DMS53 treated with DMSO at 0.1 percent for 48 hours (cell line): ENCODE data around the gene CRYL1.

ENCODE experiments used
- DNase-seq: peaks from one replicate; lab custom pipeline; 2025; ENCODE audit not compliant: unreplicated experiment; lab: John Stamatoyannopoulos, UW

CRYL1 gene

DNA sequence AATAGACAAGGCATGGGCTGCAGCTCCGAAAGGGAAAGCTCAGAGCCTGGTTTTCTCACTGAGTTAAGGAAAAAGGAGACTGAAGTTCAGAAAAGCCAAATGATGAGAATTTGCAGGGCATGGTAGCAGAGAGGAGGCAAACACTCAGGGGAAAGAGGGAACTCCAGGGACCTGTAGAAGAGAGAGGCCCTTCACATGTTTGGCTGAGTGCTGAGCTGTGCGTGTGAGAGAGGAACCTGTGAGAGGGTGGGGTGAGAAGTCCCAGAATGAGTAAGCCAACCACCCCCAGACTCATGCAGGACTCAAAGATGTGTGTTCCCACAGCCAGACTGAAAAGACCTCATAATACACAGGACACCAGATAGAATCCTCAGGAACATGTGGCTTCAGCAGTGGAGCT lies 2.8 kb upstream of the CRYL1 start:
- DNase-seq, result no peak

DNA sequence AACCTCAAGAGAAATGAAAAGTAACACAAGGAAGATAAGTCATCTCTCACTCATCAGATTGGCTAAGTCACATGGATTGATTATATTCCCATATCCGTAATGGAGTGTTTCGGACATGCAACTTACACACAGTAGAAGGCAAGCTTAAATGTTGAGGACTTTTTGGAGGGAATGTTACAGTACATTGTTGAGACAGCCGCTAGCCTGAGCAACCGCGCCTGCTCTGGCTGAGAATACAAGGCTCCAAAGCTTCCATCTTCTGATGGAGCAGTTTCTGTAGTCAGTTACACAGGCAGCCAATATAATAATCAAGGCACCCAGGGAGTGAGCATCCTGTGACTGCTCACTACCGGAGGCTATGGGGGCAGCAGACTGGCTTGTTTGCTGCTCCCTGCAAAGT lies 1.0 kb upstream of the CRYL1 start:
- peak; percentile 65 for DNase-seq

DNA sequence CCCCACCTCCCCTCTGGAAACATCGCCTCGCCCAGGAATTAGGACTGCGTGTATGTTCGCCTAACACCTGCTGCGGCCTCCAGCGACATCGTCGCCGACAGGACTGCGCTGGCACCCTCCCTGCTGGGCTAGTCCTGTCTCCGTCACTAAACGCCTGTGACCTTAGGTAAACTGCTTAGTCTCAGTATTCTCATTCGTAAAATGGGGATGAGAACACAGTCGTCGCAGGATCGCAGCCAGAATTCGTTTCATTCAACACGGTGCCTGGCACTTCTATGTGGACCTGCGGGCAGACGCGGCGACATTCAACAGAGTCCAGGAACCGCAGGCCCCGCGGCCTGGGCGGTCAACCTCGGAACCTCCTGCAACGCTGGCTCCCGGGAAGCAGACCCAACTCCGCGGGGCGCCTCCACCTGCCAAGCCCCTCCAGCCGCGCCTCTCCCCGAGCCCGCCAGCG lies 485 bp downstream of the CRYL1 start:
- DNase-seq, result peak; percentile 25

DNA sequence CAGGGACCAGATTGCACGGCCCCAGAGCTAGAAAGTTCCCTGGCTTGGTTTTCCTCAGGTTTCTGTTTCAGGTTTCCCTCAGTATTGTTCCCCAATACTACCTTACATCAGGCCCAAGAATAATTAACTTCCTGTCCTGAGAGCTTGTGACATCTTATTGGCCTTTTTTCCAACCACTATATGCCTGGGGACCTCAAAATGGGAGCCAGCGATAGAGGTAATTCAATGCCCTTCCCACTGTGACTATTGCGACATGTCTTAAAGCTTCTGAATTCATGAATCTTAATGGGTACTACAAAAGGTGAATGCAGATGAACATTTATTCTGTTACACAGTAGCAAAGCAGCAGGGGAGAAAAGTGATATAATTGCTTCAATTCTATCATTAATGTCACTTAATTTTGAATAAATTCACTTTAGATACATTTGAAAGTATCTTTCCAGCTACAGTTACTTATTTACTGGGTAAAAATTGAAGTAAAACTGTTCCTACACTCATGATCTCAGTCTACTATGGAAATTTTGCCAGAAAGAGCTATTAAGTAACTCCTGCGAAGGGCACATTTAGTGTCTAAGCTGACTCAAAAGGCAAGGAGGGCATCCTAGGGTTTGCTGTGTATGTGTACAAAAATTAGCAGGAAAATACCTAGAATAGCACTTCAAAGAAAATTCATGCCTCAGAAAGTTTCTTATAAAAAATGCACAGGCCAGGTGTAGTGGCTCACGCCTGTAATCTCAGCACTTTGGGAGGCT lies 4.1 kb downstream of the CRYL1 start:
- DNase-seq, result no peak

DNA sequence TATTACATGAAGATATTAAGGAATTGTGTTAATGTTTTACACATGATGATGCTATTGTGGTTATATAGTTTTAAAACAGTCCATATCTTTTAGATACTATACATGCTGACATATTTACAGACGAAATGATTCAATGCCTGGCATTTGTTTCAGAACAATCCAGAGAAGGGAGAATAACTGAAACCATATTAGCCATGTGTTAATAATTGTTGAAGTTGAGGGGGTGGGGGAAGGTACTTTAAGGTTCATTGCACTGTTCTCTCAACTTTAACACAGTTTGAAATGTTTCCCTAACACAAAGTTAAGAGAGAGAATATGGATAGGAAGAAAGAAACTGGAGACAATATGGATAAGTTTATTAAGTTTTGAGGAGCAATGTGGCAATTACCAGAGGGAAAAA lies 5.8 kb downstream of the CRYL1 start:
- DNase-seq, result no peak

DNA sequence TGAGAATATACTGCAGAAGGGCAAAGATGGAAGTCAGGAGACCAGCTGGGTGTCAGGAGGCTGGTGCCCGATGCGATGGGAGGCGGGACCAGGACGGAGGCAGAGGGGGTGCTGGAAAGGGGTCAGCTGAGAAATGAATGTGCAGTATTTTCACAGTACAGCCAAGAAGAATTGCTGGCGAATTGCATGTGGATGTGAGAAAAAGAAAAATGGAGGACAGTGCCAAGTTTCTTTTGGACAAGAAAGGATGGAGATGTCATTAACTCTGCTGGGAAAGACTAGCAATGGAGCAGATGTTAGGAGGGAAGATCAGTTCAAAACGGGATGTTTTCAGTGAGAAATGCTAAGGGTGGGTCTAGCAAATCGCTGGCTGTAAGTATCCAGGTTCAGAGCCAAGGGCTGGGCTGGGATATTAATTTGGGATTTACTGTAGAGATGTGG lies 7.0 kb downstream of the CRYL1 start:
- DNase-seq, result no peak

DNA sequence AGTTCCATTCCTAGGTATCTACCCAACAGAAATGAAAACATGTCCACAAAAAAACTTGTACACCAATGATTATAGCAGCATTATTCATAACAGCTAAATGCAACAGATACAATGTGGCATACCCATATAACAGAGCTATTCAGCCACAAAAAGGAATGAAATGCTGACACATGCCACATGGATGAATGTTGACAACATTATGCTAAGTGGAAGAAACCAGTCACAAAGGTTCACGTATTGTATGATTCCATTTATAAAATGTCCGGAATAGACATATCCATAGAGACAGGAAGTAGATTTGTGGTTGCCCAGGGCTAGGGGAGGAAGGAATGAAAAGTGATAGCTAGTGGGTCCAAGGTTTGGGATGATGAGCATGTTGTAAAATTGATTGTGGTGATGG lies 10.8 kb downstream of the CRYL1 start:
- DNase-seq, result no peak

DNA sequence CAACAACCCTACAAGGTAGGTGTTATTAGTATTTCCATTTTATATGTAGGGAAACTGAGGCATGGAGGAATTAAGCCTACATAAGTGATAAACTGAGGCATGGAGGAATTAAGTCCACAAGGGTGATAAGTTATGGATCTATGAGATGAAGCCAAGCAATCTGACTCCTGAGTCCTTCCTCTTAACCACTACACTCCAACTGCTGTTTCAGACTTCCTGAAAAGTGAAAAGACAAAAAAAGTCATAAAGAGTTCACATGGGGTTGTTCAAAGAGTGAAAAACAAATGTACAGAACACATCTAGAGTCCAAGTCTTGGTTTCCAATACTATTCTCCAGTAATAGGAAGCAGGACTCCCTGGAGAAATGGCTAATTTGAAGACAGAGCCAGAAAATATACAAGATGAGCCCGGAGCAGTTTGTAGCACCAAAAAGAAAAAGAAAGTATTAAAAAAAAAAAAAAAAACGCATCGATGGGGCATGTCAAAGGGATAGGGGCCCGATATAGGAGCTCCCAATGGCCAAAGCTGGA lies 12.1 kb downstream of the CRYL1 start:
- no peak for DNase-seq

DNA sequence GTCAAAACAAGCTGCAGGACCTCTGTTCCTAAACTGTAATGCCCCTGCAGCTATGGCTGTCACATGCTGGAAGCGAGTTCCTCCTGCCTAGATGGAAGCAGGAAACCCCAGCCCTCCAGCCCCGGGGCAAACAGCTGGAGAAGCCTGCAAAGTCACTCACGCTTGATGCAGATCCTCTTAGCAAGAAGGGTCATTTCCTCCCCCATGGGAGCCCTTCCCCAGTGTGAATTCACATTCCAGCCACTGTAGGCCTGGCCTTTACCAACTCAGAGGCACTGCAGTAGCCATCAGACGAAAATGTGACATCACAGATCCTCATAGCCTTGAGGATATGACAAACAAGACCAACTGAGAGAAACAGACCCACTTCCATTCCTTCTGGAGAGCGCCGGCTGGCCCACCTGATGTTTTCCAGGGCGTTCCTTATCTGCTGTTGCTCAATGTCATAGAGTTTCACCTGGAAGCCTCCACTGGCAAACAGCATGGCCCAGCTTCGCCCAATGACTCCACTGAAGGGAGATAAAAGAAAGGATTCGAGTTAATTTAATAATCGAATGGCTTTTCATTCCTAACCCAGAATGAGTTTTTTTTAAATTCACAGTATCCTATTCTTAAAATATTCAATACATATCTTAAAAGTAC lies 13.5 kb downstream of the CRYL1 start:
- DNase-seq, result no peak

DNA sequence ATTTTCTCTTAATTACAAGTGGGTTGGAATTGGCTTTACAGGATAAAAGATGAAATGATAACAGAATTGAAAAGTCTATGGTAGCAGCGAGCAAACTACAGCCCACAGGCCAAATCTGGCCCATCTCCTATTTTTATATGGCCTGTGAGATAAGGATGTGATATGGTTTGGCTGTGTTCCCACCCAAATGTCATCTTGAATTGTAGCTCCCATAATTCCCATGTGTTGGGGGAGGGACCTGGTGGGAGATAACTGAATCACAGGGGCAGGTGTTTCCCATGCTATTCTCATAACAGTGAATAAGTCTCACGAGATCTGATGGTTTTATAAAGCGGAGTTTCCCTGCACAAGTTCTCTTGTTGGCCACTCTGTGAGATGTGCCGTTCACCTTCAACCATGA lies 19.0 kb downstream of the CRYL1 start:
- DNase-seq, result no peak

DNA sequence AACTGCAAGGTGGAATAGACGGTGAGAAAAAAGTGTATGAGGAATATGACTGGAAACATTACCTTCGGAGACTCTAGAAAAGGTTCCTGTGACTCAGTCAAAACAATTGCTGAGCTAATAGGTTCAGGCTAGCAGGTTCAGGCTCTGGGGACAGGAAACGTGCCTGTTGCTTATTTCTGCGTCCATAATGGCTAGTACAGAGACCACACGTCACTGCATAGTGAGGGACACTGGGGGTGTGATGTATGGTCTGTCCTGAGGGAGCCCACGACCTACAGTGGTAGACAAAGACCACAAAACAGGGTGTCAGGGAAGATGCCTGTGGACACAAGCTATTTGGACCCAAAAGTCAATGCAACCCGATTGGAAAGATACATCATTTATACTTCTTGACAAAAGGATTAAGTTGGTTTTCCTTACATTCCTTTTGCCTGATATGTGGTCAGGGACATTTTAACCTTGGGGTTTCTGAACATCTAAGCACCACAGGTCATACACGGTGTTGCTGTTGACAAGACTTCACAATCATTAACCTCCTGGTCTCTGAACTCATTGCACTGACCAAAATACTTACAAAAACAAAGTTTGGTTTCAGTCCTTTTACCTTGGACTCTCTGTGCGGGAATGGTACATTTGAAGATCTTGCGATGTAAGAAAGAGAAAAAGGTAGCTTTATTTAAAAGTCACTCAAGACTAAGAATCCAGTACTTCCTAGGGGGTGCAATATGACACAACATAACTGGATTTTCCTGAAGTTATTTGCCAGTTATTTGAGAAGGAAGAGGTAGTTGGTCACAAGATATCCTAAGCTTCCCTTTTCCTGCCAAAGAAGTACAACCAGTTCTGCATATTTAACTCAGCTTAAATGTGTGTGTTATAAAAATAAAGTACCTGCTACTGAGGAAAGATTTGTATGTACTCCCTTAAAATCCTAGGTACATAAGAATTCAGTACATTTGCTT lies 20.0 kb downstream of the CRYL1 start:
- no peak for DNase-seq

DNA sequence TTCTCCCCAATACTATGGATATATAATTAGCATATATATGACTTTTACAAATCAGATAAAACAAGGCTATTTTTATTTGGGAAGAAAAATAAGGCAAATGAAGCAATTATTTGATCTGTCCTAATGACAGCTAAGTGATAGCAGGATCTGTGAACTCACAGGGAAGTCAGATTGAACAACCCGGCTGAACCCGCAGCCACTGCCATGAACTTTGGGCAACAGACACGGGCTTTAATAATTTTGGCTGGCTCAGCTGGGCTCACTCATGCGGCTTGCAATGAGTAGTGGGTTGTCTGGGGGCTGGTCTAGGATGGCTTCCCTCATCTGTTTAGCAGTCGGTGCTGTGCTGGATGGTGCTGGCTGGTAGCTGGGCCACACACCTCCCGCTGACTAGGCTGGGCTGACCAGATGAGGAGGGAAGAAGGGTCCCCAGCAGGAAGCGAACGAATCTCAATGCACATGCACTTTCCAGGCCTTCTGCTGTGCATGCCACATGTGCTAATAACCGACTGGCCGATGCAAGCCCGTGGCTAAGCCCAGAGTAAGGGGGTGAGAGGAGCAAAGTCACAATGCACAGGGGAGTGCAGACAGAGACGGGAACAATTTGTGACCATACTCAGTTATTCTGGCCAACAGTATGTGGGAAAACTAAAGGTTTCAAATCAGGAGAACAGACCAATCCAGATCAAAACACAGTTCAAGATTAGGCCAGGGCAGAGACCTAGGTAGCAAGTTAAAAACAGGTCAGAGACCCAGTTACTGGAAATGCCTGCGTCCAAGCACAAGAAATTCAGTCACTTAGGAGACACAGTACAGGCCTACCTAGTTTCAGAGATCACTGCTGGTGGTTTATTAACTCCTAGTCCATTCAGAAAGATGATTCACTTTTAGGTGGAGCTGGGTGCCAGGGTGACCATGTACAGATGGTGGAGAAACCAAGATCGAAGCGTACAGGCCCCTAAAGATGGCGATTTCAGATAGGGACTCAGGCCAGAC lies 22.3 kb downstream of the CRYL1 start:
- no peak for DNase-seq

DNA sequence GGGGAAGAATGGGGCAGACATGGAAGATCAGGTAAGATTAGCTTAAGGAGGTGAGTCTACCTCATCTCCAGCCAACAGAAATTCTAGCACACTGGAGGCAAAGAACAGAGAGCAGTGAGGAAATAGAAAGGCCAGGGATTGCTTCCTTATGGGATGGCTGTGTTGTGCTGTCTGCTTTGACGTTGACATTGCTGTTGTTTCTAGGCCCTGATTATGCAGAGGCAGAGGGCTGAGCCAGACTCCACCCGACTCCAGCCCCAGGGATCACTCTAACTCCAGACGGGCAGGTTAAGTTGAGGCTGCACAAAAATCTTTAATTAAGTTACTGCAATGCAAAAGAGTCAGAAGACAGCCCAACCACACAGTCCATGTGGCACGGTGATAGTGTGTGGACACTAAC lies 24.1 kb downstream of the CRYL1 start:
- DNase-seq, result no peak

DNA sequence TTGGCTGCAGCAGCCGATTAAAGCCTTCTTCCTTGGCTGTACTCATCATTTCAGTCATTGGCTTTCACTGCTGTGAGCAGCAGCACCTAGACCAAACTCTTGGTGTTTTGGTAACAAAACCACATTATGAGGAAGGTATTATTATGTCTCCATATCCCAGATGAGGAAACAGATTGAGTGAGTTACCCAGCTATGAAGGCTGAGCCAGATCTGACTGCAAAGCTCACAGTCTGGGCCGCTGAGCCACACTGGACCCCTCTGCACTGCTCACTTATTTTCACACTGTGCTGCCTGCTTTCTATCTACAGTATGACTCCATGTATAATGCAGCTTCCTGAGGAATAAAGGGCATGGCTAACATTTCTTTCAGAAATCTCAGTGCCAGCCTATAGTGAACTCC lies 24.5 kb downstream of the CRYL1 start:
- no peak for DNase-seq

DNA sequence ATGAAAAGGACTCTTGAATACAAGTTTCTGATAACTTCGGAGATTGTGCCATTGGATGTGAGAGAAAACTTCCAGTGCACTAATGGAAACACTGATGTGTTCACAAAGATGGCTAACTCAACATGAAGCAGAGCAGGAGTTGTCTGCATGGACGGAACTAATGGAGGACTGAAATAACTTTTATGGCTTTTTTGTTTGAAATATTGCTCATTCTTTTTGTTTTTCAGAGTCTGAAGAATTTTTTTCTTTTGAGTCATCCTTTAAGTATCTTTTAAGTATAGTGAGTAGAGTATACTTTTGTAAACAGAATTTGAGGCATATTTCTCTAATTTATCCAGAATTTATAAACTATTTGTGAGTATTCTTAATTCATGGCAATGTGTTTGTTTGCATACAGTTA lies 25.7 kb downstream of the CRYL1 start:
- no peak for DNase-seq

DNA sequence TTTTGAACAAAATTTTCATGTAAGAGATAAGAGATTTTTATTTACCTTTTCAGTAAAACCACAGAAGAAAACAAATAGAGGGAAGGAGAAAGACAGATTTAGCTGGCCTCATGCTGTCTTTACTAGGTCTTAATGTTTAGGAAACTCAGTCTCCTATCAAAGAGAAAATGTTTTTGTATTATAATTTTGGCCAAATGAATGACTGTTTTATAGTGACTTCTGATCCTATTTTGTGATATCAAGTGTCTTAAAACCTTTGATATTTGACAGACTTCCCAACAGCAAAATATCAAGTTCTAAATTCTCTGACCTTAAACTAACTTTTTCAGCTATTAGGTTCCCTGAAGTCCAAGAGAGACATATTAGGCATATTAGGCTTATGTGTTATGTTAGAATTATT lies 27.0 kb downstream of the CRYL1 start:
- no peak for DNase-seq

DNA sequence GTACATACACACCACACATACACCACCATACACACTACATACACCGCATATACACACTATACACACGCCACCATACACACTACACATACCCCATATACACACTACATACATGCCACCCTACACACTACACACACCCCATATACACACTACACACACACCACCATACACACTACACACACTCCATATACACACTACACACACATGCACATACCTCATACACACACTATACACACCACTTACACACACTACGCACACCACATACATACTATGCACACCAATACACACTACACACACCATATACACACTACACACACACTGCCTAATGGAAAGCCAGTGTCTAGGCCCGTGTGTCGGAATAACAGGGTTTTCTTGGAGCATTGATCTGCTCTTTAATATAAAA lies 27.5 kb downstream of the CRYL1 start:
- DNase-seq, result no peak

DNA sequence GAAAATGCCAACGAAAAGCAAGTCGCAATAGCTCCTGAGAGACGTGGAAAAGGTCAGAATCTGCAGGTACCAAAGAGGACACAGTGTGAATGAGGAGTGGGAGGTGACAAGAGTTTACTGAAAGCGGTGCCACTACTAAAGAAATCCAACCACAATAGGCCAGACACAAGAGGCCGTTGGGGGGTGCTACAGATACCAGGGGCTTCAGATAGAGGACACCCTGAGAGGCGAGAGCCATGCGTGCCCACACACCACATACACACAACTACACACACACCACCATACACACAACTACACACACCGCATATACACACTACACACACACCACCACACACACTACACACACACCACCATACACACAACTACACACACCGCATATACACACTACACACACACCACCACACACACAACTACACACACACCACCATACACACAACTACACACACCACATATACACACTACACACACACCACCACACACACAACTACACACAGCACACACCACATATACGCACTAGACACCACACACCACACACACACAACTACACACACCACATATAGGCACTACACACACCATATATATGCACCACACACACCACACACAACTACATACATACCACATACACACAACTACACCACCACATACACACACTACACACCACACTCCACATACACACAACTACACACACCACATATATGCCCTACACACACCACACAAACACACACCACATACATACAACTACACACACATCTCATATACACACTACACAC lies 28.5 kb downstream of the CRYL1 start:
- no peak for DNase-seq
